K562 (cell line): ENCODE results near the gene PTAR1. TPM values are rescaled to one million over a fixed set of nuclear protein-coding genes. Genes with fewer than 3 reads are reported as not detected.
"Not testable (repeated sequence)": the region's sequence is repeated elsewhere in the genome, so short reads cannot be mapped to it uniquely, and the experiment has no call there.

ENCODE experiments used
- ATAC-seq: fragments of 200-7000 bp; cut with Tn5 transposase; 3 replicates; pipeline ENCODE4 v1.9.1; 2020; ENCODE audit warnings: moderate library complexity
- BruUV-seq: library from RNA; stranded (reverse); fragments of 400-500 nt; replicated peaks from 2 replicates; lab custom pipeline; 2021; lab: Mats Ljungman, UMichigan
- CTCF ChIA-PET: fragments of 300-600 bp; formaldehyde crosslinking; extraction: SDS; loops from one replicate; lab custom pipeline; 2021; ENCODE audit warnings: low intra/inter-chr PET ratio; lab: Yijun Ruan, JAX
- POLR2A ChIA-PET: fragments of 300-600, 350-650 bp; sonication (Branson Sonifier 250); formaldehyde crosslinking; extraction: SDS; loops from one replicate; lab custom pipeline; 2021; ENCODE audit warnings: antibody characterized with exemption, inconsistent platforms; lab: Yijun Ruan, JAX
- DNase-seq, 4 experiments: peaks; one replicate each; pipeline versions ENCODE4 v3.0.0 to v3.0.0-alpha.2; 2011 to 2018; ENCODE audit warnings: low spot score in 3 of 4, mixed read lengths in 3 of 4; ENCODE audit errors: extremely low read depth in 1 of 4
- FAIRE-seq: peaks from 2 replicates; lab custom pipeline; 2011; peaks lifted over from hg19 to GRCh38; lab: Jason Lieb, UNC
- H2AFZ ChIP-seq: 2 replicates; pipeline ENCODE4 v1.6.0; 2011; ENCODE audit warnings: low read depth, low read length, control low read depth, inconsistent platforms
- H3K27ac ChIP-seq: fragments of 200-600 bp; 3 replicates; pipeline ENCODE4 v1.8.0; 2011; ENCODE audit warnings: low read depth, mild to moderate bottlenecking, control low read depth, inconsistent platforms, low read length, moderate library complexity, mixed read lengths; ENCODE audit errors: extremely low read depth
- H3K27me3 ChIP-seq, 2 experiments: fragments of 300-600 bp in 1 of 2; 2 replicates in 1 of 2; 3 replicates in 1 of 2; pipeline versions ENCODE4 v1.6.0 to v1.8.0; 2011; ENCODE audit warnings: inconsistent platforms in 2 of 2, low read length in 2 of 2, mild to moderate bottlenecking in 1 of 2, mixed read lengths in 1 of 2, moderate library complexity in 1 of 2; ENCODE audit not compliant: control insufficient read depth in 2 of 2, insufficient read depth in 2 of 2
- H3K36me3 ChIP-seq: fragments of 300-600 bp; 3 replicates; pipeline ENCODE4 v1.8.0; 2011; ENCODE audit warnings: mild to moderate bottlenecking, low read length, inconsistent platforms; ENCODE audit not compliant: control insufficient read depth, insufficient read depth
- H3K4me1 ChIP-seq, 2 experiments: fragments of 200-600 bp in 1 of 2; replicated peaks in 1 of 2; 2 replicates in 1 of 2; 3 replicates in 1 of 2; pipeline versions ENCODE4 v1.5.1 to v1.8.0; 2011; ENCODE audit warnings: inconsistent platforms in 2 of 2, low read length in 2 of 2, mild to moderate bottlenecking in 1 of 2, mixed read lengths in 1 of 2, moderate library complexity in 1 of 2; ENCODE audit not compliant: control insufficient read depth in 2 of 2, insufficient read depth in 2 of 2
- H3K4me2 ChIP-seq: 2 replicates; pipeline ENCODE4 v1.6.1; 2011; ENCODE audit warnings: low read length, control low read depth, inconsistent platforms, mixed read lengths; ENCODE audit not compliant: insufficient read depth
- H3K4me3 ChIP-seq: fragments of 200-600 bp; sonication (generic), shearing (Covaris generic); 2 replicates; pipeline ENCODE4 v1.5.1; 2016; ENCODE audit warnings: control low read depth, inconsistent platforms
- H3K79me2 ChIP-seq: fragments of 200-600 bp; 3 replicates; pipeline ENCODE4 v1.8.0; 2011; ENCODE audit warnings: low read length, inconsistent platforms; ENCODE audit not compliant: control insufficient read depth, insufficient read depth
- H3K9ac ChIP-seq, 2 experiments: 2 replicates each; pipeline versions ENCODE4 v1.6.0 to v1.6.1; 2011; ENCODE audit warnings: low read depth in 2 of 2, low read length in 2 of 2, control low read depth in 1 of 2, inconsistent platforms in 1 of 2, mild to moderate bottlenecking in 1 of 2, mixed read lengths in 1 of 2; ENCODE audit not compliant: insufficient read depth in 1 of 2
- H3K9me1 ChIP-seq: one replicate; pipeline ENCODE4 v1.6.0; 2011; ENCODE audit warnings: inconsistent platforms, mild to moderate bottlenecking, low read length, moderate library complexity; ENCODE audit not compliant: control insufficient read depth, insufficient read depth
- H3K9me3 ChIP-seq: replicated peaks from 2 replicates; pipeline ENCODE4 v1.5.1; 2011; ENCODE audit warnings: low read depth, low read length, inconsistent platforms; ENCODE audit not compliant: control insufficient read depth, insufficient read depth
- H4K20me1 ChIP-seq: replicated peaks from 2 replicates; pipeline ENCODE4 v1.6.1; 2011; ENCODE audit warnings: low read length, inconsistent platforms, mixed read lengths; ENCODE audit not compliant: control insufficient read depth, insufficient read depth
- CREB3 ChIP-seq: fragments of 450-650 bp; conservative IDR thresholded peaks from 2 replicates; pipeline ENCODE4 v1.6.1; 2016; ENCODE audit warnings: missing genetic modification characterization, low read depth, mild to moderate bottlenecking, missing compliant biosample characterization, moderate library complexity
- ELF4 ChIP-seq: fragments of 450-650 bp; formaldehyde crosslinking; IDR thresholded peaks from 2 replicates; pipeline ENCODE4 v1.4.0; 2022; ENCODE audit warnings: missing genetic modification characterization
- MGA ChIP-seq: fragments of 450-650 bp; IDR thresholded peaks from 2 replicates; pipeline ENCODE4 v1.6.1; 2016; ENCODE audit warnings: mild to moderate bottlenecking, moderate library complexity
- NFE2L1 ChIP-seq: fragments of 450-650 bp; IDR thresholded peaks from 2 replicates; pipeline ENCODE4 v1.6.1; 2016; ENCODE audit warnings: missing genetic modification characterization, low read depth, mild to moderate bottlenecking, missing compliant biosample characterization, moderate library complexity, borderline replicate concordance
- NR2C1 ChIP-seq, 2 experiments: fragments of 450-650 bp; IDR thresholded peaks; 2 replicates each; pipeline ENCODE4 v1.6.1; 2017; ENCODE audit warnings: mild to moderate bottlenecking in 2 of 2, antibody characterized with exemption in 1 of 2, inconsistent platforms in 1 of 2, missing compliant biosample characterization in 1 of 2, missing genetic modification characterization in 1 of 2
- PTTG1 ChIP-seq: fragments of 450-650 bp; IDR thresholded peaks from 2 replicates; pipeline ENCODE4 v1.6.1; 2016; ENCODE audit warnings: low read depth, mild to moderate bottlenecking, missing genetic modification characterization, missing compliant biosample characterization
- WGBS: fragments of 100-300 bp; shearing (Covaris generic); methylation state at CpG from one replicate; pipeline ENCODE4 v1.1.6; 2016; ENCODE audit warnings: low coverage, mixed read lengths; ENCODE audit not compliant: insufficient coverage; ENCODE audit errors: missing lambda C conversion rate; 5-methylcytosine and 5-hydroxymethylcytosine counted together
- in situ Hi-C: fragments of 300-500 bp; cut with MboI; formaldehyde crosslinking; loops from 4 replicates; pipeline ENCODE4 v1.15.0; 2018; ENCODE audit warnings: inconsistent platforms, mixed read lengths
- intact Hi-C: fragments of 100-400 bp; cut with micrococcal nuclease; formaldehyde crosslinking; loops from 2 replicates; pipeline ENCODE4 v1.14.2; 2022
- polyA plus RNA-seq, 8 experiments: library from polyadenylated mRNA; depleted of rRNA in 4 of 8; stranded (reverse) in 5 of 8; unstranded in 3 of 8; fragments of >200 nt; fragmentation: Nextera tagmentation in 2 of 8; fragmentation: Illumina TruSeq in 1 of 8; extraction: Ambion mirVana in 2 of 8; extraction: Trizol in 1 of 8; gene quantifications; 2 replicates each; pipeline versions ENCODE4 v1.2.1 to v1.2.3, GENCODE V29; 2011 to 2014; ENCODE audit warnings: inconsistent platforms in 1 of 8, missing spikeins in 1 of 8
- total RNA-seq, 7 experiments: library from RNA; depleted of rRNA in 6 of 7; stranded (reverse); fragments of >200 nt in 6 of 7; fragmentation: Illumina TruSeq in 2 of 7; extraction: Trizol in 2 of 7; gene quantifications; 2 replicates each; pipeline versions ENCODE4 v1.2.1 to v1.2.3, GENCODE V29; 2011 to 2021; ENCODE audit warnings: low replicate concordance in 1 of 7

The PTAR1 gene
- total and polyA plus RNA-seq, 9 of the 15 experiments (the other 6 are each of a cell fraction or from before 2014, with no cell fraction given), result 10.1 to 48.0 (median 28.0) TPM

GRCh38 chr9:69763862-69764261 is 4.1 kb upstream of the PTAR1 start:
- DNase-seq; BruUV-seq; H3K27me3 ChIP-seq; H3K9me1 ChIP-seq; intact Hi-C loops; POLR2A ChIA-PET; FAIRE-seq; H3K36me3 ChIP-seq; H4K20me1 ChIP-seq; ATAC-seq; H3K4me1 ChIP-seq; H3K79me2 ChIP-seq; H3K9me3 ChIP-seq; H3K4me2 ChIP-seq; CTCF ChIA-PET; H3K4me3 ChIP-seq; H3K9ac ChIP-seq; in situ Hi-C loops; TF ChIP-seq NR2C1 (IDR thresholded peaks at IDR 0.05): not testable (repeated sequence)
- 0 out of 3 replicates have a peak overlapping the region, but pooled peaks have one; percentile 12 for H3K27ac ChIP-seq
- WGBS, result 13% methylated on average over 1 of the region's 5 CpGs
- peak overlapping the region; percentile 60; the same call in 1 of the 2 replicates for H2AFZ ChIP-seq
- TF ChIP-seq PTTG1 (tag) (peak; percentile 46; the same call in 1 of the 2 replicates), ELF4 (peak; percentile 23; the same call in 1 of the 2 replicates), NFE2L1 (tag) (0 out of 2 replicates have a peak, but pooled peaks have one; percentile 12), NR2C1 (tag; IDR thresholded peaks at IDR 0.05) (peak; percentile 58; the same call in 1 of the 2 replicates), CREB3 (tag) (peak; percentile 71; the same call in 1 of the 2 replicates), MGA (peak; percentile 41; the same call in 1 of the 2 replicates)
